ENCODE measurements around the gene COL27A1.

Gene COL27A1

DNA sequence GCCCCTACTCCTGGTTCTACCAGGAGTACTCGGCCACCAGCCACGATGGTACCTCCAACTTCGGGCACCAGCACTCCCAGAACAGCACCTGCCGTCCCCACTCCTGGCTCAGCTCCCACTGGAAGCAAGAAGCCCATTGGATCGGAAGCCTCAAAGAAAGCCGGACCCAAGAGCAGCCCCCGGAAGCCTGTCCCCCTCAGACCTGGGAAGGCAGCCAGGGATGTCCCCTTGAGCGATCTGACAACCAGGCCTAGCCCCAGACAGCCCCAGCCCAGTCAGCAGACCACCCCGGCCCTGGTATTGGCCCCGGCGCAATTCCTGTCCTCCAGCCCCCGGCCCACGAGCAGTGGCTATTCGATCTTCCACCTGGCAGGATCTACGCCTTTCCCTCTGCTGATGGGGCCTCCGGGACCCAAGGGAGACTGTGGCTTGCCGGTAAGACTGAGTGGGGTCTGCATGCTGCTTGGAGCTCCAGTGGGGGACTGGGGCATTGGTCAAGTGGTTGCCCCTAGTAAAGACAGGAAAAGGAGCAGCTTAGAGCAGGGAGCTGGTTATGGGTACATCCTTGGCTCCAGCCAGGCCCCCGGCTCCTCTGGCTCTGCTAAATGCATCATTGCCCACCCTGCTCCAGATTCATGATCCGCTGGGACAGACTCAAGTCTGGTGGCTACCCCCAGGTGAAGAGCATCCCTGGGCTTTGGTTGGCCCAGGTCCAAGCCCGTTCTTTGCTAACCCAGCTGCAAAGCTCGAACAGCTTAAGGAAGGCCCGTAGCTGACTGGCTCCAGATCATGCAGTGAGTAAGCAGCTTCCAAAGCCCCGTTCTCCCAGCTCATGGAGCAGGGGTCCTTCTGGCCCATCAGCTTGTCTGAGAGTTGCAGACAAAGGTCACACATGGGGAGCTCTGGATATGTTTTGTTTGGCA is 14.0 kb downstream of the COL27A1 start:
- DNase-seq, result no peak

GRCh38 chr9:114169952-114170770 is 14.8 kb downstream of the COL27A1 start:
- no peak for DNase-seq

DNA sequence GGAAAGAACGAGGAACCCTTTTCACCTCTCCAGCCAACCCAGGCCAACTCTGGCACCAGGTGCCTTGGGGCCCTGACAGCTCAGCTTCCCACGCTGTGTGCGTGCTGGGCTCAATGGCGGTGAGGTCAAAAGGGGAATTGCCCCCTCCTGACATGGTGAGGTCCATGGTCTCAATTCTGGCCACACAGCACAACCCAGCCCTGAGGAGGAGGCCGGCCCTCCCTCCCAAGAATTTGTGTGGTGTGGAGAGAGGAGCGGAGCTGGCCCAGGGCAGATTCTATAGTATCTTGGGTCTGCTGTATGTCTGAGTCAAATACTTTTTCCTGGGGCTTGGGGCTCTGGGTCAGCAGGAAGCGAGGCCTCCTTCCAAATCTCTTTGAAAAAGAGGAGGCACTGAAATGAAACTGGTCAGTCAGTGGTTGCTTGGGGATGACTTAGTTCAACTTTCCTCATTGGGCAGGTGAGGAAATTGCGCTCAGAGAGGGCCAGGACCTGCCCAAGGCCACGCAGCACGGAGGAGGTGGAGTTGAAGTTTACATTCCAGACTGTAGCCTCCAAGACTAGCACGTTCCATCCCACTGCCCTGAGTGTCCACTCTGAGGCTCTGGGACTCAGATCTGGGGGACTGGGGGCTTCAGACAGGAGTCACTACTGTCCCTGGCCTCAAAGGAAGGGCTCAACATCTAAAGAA is 15.6 kb downstream of the COL27A1 start:
- no peak for DNase-seq

- DNase-seq, result no peak
These were observed 16.2 kb downstream of the COL27A1 start for GRCh38 chr9:114171500-114171899.

GRCh38 chr9:114172981-114173833 is 17.9 kb downstream of the COL27A1 start:
- no peak for DNase-seq

- DNase-seq, result no peak
These were observed 19.2 kb downstream of the COL27A1 start for GRCh38 chr9:114174557-114174875.

DNA sequence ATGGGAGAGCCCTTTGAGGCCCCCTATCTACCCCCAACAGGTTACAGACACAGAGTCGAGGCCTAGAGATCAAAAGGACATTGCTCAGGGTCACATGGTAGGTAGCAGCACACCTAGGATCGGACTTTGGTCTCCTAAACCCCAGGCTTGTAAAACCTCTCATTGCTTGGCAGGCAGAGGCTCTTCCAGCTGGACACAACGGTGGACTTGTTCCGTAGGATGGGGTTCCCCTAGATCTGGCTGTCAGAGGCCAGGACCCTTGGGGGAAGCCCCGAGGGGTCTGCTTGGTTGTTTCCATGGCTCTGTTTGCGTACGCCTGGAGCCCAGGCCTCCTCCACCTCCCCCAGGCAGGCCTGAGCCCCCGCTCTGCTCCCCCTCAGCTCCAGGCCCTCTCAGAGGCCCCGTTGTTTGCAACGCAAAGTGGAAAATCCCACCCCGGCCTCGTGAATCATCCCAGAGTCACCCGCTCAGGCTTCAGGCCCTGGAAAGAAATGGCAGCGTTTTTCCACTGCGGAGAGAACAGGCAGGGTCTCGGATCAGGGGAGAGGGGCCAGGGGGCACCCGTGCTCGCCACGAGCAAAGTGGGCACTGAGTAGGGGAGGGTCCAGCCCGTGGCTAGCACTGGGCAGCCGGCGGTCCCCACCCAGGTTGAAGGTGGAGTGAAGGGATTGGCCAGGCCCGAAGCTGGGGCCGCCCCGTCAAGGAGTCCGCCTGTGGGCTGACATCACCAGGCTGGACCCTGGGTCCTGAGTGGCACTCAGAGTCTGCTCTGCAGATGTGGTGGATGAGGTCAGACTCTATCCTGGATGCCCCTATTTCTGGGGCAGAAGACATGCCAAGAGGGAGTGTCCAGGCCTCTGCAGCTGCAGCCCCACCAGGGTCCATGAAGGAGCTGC is 19.8 kb downstream of the COL27A1 start:
- no peak for DNase-seq

DNA sequence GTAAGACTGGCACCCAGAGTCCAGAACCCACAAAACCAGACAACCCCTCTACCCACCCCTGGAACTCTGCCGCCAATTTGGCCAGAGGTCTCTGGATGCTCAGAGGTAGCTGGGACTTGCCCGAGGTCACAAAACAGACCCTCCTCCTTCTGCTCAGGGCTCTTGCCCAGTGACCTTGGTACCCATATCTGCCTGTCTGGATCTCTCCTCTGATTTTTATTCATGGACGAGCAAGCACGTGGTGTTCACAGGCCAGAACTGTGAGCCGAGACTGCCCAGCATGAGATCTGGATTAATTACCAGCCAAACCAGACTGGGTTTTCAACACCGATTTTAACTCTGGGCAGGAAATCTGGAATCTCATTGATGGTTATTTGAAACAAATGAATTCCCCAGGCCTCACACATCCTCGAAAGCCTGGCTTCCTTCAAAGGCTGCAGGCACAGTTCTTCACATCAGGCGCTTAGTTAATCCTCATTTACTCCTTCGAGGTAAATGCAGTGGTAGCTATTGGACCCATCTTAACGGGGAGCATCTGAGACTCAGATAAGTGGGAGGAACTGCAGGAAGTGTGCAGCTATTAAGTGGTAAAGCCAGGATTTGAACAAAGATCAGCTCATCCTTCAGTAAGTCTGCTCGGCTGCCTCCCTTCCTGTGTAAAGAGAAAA is 21.4 kb downstream of the COL27A1 start:
- no peak for DNase-seq

- no peak for DNase-seq
These were observed 22.2 kb downstream of the COL27A1 start for GRCh38 chr9:114177423-114178064.

DNA sequence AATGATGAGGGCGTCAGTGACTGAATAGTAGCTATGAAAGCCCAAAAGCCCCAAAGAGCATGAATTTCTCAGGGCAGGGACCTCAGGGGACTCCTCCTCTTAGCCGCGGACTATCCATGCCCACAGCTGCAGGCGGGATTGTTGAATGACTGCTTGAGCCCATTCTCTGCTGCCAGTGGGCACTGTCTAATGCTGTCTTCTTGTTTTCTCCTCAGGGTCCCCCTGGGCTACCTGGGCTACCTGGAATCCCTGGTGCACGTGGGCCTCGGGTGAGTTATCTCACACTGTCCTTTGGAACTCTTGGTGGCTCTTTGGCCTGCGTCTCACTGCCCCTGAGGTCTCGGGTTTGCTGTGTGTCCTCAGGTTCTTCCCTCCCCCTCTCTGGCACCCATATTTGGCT is 22.7 kb downstream of the COL27A1 start:
- no peak for DNase-seq

DNA sequence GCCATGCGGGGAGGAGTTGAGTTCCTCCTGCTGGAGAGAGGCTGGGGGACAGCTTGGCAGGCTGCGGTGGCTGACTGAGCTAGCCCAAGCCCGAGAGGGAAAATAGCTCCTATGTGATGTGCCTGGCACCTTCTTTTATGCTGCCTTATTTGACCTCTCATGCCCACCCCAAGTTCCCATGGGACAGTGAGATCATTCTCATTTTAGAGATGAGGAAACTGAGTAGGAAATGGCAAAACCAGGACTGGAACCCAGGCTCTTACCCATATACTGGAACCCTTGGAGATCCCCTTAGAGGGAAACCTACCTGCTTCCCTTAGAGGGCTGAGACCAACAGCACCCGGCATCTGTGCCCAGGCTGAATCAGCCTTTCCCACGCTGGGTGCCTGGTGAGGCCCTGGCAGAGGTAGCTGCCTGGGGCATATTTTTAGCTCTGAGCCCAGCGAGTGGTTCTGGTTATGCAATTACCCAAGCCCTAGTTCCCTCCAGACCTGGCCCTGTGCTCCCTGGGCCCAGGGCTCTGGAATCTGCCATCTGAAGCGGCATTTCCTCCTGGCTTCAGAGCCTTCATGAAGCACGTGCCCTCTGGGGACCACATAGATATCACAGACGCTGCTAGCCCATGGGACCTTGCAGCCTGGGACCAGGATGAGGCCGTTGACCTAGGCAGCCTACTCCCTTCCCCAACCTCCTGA is 23.6 kb downstream of the COL27A1 start:
- no peak for DNase-seq

DNA sequence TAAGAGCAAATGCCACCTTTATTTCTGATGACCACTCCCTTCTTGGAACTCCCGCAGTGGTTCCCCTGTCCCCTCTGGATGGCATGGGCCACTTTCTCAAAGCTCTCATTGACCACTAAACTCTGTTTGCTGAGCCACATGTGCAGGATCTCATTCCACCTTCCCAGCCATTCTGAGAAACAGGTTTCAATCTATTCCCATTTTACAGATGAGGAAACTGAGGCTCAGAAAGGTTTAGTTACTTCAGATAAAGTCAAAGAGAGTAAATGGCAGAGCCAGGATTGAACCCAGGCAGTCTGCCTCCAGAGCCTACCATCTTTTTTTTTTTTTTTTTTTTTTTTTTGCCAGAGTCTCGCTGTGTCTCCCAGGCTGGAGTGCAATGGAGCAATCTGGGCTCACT is 24.2 kb downstream of the COL27A1 start:
- no peak for DNase-seq

DNA sequence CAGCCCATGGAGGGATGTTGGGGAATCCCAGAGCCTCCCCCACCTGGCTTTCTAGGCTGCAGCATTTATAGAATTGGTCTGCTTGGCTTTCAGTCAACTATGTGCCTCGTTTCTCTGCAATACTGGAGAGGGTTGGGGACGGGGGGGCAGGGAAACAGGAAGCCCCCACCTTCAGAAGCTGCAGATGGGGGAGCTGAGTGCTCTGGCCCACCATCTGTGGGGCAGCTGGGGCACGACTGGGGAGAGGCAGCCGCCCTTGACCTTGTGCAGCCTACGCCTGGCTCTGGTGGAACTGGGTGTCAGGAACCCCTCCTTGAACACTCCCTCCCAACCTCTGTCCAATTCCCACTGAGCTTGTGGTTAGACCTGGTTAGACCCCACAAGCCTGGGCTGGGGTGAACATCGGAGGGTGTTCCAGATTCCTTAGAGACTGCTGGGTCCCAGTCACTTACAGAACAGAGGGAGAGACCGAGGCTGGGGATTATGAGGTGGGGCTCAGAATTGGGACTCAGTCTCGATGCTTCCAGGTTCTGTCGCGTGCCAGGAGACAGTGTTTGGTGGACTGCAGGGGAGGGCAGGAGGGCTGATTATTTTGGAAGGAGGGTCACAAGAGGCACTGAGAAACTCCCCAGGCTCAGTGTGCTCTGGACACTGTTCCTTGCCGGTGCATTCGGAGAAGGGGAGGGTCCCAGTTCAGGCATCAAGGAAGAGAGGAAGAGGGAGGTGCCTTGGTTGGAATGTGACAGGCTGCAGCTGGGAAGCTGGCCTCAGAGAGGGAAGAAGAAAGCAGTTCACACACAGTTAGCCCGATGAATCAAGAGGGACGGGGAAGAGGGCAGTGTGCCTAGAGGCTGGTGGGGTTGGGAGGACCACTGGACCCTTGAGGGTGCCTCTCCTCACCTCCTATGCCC is 25.6 kb downstream of the COL27A1 start:
- no peak for DNase-seq

GRCh38 chr9:114181607-114182409 is 26.5 kb downstream of the COL27A1 start:
- DNase-seq, result no peak

DNA sequence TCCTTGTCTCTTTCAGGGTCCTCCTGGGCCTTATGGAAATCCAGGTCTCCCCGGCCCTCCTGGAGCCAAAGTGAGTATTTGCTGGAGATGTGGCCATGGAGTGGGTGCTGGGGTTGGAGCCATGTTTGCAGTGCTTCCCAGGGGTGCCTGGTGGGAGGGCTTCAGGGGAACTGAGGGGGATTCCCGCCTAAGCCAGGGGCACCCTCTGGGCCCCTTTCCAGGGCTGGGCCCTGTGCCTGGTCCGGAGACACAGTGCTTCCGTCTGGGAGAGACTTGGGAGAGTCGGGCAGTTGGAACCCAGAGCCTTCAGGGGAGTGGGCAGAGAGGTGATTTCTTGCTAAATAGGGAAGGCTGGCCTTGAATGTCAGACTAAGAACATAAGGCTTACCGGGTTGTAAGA is 27.7 kb downstream of the COL27A1 start:
- DNase-seq, result no peak

GRCh38 chr9:114184071-114184470 is 28.7 kb downstream of the COL27A1 start:
- DNase-seq, result no peak

DNA sequence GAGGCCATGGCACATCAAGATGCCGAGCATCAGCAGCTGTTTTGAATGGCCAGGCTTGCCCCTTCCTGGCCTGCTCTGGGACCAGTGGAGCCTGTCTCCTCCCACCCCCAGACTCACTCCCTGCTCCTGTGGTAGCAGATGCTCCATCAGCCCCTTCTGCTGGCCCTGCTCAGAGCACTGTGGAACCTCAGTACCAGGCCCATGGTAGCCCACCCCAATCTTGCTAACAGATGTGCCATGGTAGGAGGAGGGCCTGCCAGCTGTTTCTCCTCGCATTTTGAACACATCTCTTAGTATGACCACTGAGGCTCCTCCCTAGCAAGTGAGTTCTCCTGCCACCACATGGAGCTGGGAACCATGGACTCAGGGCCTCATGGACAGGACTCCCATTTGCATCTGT is 29.5 kb downstream of the COL27A1 start:
- DNase-seq, result no peak
